ENCODE results near the gene TINCR.

- no peak for TF ChIP-seq CTCF (IDR thresholded peaks at IDR 0.05)
- no peak for TF ChIP-seq POLR2A (IDR thresholded peaks at IDR 0.05)
- TF ChIP-seq POLR2AphosphoS5 (IDR thresholded peaks at IDR 0.05), result no peak
- TF ChIP-seq EP300 (IDR thresholded peaks at IDR 0.05), result no peak
These were observed 10.1 kb downstream of the TINCR start for GRCh38 chr19:5557691-5558090.

Data from gastroesophageal sphincter (tissue), 3 donors.